B cell (primary cell): ENCODE data around the gene CSNK1A1. TPM values are rescaled to one million over a fixed set of nuclear protein-coding genes. Genes with fewer than 3 reads are reported as not detected.

Experiments
- ATAC-seq: fragments of 200-7000 bp; cut with Tn5 transposase; one replicate; pipeline ENCODE4 v1.10.0; 2021; ENCODE audit warnings: low read depth, mild to moderate bottlenecking, moderate number of reproducible peaks, moderate library complexity
- CTCF ChIA-PET: fragments of 350-600 bp; sonication (Branson Sonifier 250); formaldehyde crosslinking; loops from one replicate; lab custom pipeline; 2021; ENCODE audit warnings: antibody characterized with exemption, inconsistent platforms; lab: Charles Lee
- POLR2A ChIA-PET: fragments of 350-600 bp; sonication (Branson Sonifier 250); formaldehyde crosslinking; loops from one replicate; lab custom pipeline; 2021; ENCODE audit warnings: antibody characterized with exemption; lab: Charles Lee
- DNase-seq: peaks from one replicate; pipeline ENCODE4 v3.0.0; 2013
- H2AFZ ChIP-seq: 2 replicates; pipeline ENCODE4 v1.6.1; 2012; ENCODE audit warnings: mild to moderate bottlenecking, low read depth, low read length; ENCODE audit not compliant: insufficient read depth, poor library complexity, severe bottlenecking
- H3K27ac ChIP-seq, 2 donors: 1 replicate in 1 of 2; 2 replicates in 1 of 2; pipeline ENCODE4 v1.5.1; 2012 to 2013; ENCODE audit warnings: low read length in 2 of 2, mild to moderate bottlenecking in 2 of 2, moderate library complexity in 1 of 2
- H3K27me3 ChIP-seq, 4 experiments: fragments of 200-600 bp in 1 of 4; sonication (generic) in 1 of 4; replicated peaks in 1 of 4; 1 replicate in 2 of 4; 2 replicates in 2 of 4; pipeline versions ENCODE4 v1.6.1 to v1.7.0; 2013 to 2016; ENCODE audit warnings: low read length in 3 of 4, mild to moderate bottlenecking in 2 of 4, mixed read lengths in 1 of 4, moderate library complexity in 1 of 4; ENCODE audit not compliant: insufficient read depth in 4 of 4, control insufficient read depth in 3 of 4; ENCODE audit errors: control extremely low read depth in 1 of 4
- H3K36me3 ChIP-seq, 2 experiments: replicated peaks in 1 of 2; 1 replicate in 1 of 2; 2 replicates in 1 of 2; pipeline versions ENCODE4 v1.6.1 to v1.7.1; 2013; ENCODE audit warnings: low read length in 1 of 2; ENCODE audit not compliant: insufficient read depth in 2 of 2, control insufficient read depth in 1 of 2; ENCODE audit errors: control extremely low read depth in 1 of 2, extremely low read depth in 1 of 2
- H3K4me1 ChIP-seq, 2 donors: fragments of 200-600 bp in 1 of 2; sonication (generic) in 1 of 2; 1 replicate in 1 of 2; 2 replicates in 1 of 2; pipeline versions ENCODE4 v1.5.1 to v1.6.1; 2013 to 2017; ENCODE audit warnings: low read length in 2 of 2; ENCODE audit not compliant: control insufficient read depth in 2 of 2, insufficient read depth in 2 of 2
- H3K4me2 ChIP-seq: replicated peaks from 2 replicates; pipeline ENCODE3; 2012; ENCODE audit warnings: mild to moderate bottlenecking, low read depth, low read length; ENCODE audit not compliant: poor library complexity, severe bottlenecking
- H3K4me3 ChIP-seq, 5 experiments: fragments of 200-600 bp in 1 of 5; sonication (generic) in 1 of 5; 1 replicate in 3 of 5; 2 replicates in 2 of 5; pipeline versions ENCODE4 v1.5.1 to v1.7.0; 2011 to 2016; ENCODE audit warnings: low read length in 4 of 5, mild to moderate bottlenecking in 4 of 5, low read depth in 2 of 5, control low read depth in 1 of 5, moderate library complexity in 1 of 5; ENCODE audit not compliant: insufficient read depth in 1 of 5; ENCODE audit errors: control extremely low read depth in 1 of 5, extremely low read depth in 1 of 5
- H3K79me2 ChIP-seq: fragments of 200-600 bp; sonication (generic); one replicate; pipeline ENCODE4 v1.6.0; 2016; ENCODE audit warnings: low read length; ENCODE audit not compliant: control insufficient read depth, insufficient read depth
- H3K9ac ChIP-seq: fragments of 200-600 bp; sonication (generic); 2 replicates; pipeline ENCODE4 v1.6.1; 2017; ENCODE audit warnings: mild to moderate bottlenecking, low read length, moderate library complexity
- H3K9me3 ChIP-seq, 3 donors: one replicate each; pipeline versions ENCODE4 v1.6.1 to v1.7.1; 2013; ENCODE audit warnings: low read length in 2 of 3; ENCODE audit not compliant: control insufficient read depth in 2 of 3, insufficient read depth in 1 of 3; ENCODE audit errors: control extremely low read depth in 1 of 3
- H4K20me1 ChIP-seq: 2 replicates; pipeline ENCODE4 v1.6.0; 2012; ENCODE audit warnings: mild to moderate bottlenecking, low read length; ENCODE audit not compliant: insufficient read depth, control insufficient read depth, poor library complexity, severe bottlenecking
- H3K27ac Mint-ChIP-seq: one replicate; pipeline ENCODE4 v1.8.0; 2021; ENCODE audit warnings: mixed read lengths
- H3K27me3 Mint-ChIP-seq: one replicate; pipeline ENCODE4 v1.8.0; 2021; ENCODE audit warnings: mixed read lengths
- H3K4me1 Mint-ChIP-seq: one replicate; pipeline ENCODE4 v1.8.0; 2021; ENCODE audit warnings: mixed read lengths
- H3K4me3 Mint-ChIP-seq: one replicate; pipeline ENCODE4 v1.8.0; 2021; ENCODE audit warnings: mixed read lengths
- H3K9me3 Mint-ChIP-seq: one replicate; pipeline ENCODE4 v1.8.0; 2022; ENCODE audit warnings: mixed read lengths; ENCODE audit not compliant: insufficient read depth
- EZH2 ChIP-seq: IDR thresholded peaks from 2 replicates; pipeline ENCODE4 v1.6.1; 2012; ENCODE audit warnings: borderline replicate concordance, low read depth, mild to moderate bottlenecking, moderate library complexity, low read length; ENCODE audit not compliant: insufficient read depth, poor library complexity, severe bottlenecking
- WGBS: methylation state at CpG from one replicate; pipeline ENCODE4 v1.1.5; 2013; ENCODE audit warnings: missing lambda C conversion rate; ENCODE audit not compliant: insufficient coverage; 5-methylcytosine and 5-hydroxymethylcytosine counted together
- intact Hi-C: fragments of 100-400 bp; cut with micrococcal nuclease; formaldehyde crosslinking; loops from one replicate; pipeline ENCODE4 v1.10.0; 2022
- polyA plus RNA-seq: library from polyadenylated mRNA; depleted of rRNA; stranded (reverse); fragments of >200 nt; gene quantifications from 2 replicates; pipeline ENCODE4 v1.2.3, GENCODE V29; 2012
- total RNA-seq, 2 donors: library from RNA; stranded (reverse); fragments of 120-200 nt in 1 of 2; gene quantifications; 1 replicate in 1 of 2; 2 replicates in 1 of 2; pipeline versions ENCODE4 v1.2.3 to v1.2.4, GENCODE V29; 2013 to 2022
- TF ChIP-seq, protein P1 (sequence below): fragments of 200-600 bp; IDR thresholded peaks from one replicate; pipeline ENCODE4 v1.8.0; 2022; ENCODE audit warnings: antibody characterized with exemption, mild to moderate bottlenecking

Gene CSNK1A1
- total and polyA plus RNA-seq, 2 donors (not counting 1 experiment from before 2014, with no cell fraction given) = 45.9 to 168 TPM

GRCh38 chr5:149453618-149454415 is 97.4 kb downstream of the CSNK1A1 start:
- H3K4me2 ChIP-seq = no peak overlapping the region
- ATAC-seq (no peak), DNase-seq (no peak)
- no peaks in the 10 kb centered on the region for H3K4me1 ChIP-seq
- Mint-ChIP-seq H3K27me3 (no peaks in the 10 kb centered on the region), H3K9me3 (no peaks in the 10 kb centered on the region), H3K4me1 (no peaks in the 10 kb centered on the region), H3K27ac (no peak overlapping the region), H3K4me3 (no peak overlapping the region)
- no peaks in the 10 kb centered on the region for H4K20me1 ChIP-seq
- H3K79me2 ChIP-seq = no peaks in the 10 kb centered on the region
- no peak overlapping the region for H3K9ac ChIP-seq
- TF ChIP-seq EZH2 = no peak
- no peak overlapping the region for H3K27ac ChIP-seq
- H3K9me3 ChIP-seq = no peaks in the 10 kb centered on the region
- H3K4me3 ChIP-seq = no peak overlapping the region
- H3K36me3 ChIP-seq = no peaks in the 10 kb centered on the region
- H2AFZ ChIP-seq = no peak overlapping the region
- intact Hi-C loops = no loop called here
- POLR2A ChIA-PET = no interaction called here
- WGBS = 88% methylated on average over 9 of the region's 10 CpGs
- no peaks in the 10 kb centered on the region for H3K27me3 ChIP-seq
- CTCF ChIA-PET = interaction anchor here (0.7 to 0.8 kb wide), 2 partner anchors 11 kb away, joined by 3 read pairs; no protein-coding TSS in a partner anchor

DNA sequence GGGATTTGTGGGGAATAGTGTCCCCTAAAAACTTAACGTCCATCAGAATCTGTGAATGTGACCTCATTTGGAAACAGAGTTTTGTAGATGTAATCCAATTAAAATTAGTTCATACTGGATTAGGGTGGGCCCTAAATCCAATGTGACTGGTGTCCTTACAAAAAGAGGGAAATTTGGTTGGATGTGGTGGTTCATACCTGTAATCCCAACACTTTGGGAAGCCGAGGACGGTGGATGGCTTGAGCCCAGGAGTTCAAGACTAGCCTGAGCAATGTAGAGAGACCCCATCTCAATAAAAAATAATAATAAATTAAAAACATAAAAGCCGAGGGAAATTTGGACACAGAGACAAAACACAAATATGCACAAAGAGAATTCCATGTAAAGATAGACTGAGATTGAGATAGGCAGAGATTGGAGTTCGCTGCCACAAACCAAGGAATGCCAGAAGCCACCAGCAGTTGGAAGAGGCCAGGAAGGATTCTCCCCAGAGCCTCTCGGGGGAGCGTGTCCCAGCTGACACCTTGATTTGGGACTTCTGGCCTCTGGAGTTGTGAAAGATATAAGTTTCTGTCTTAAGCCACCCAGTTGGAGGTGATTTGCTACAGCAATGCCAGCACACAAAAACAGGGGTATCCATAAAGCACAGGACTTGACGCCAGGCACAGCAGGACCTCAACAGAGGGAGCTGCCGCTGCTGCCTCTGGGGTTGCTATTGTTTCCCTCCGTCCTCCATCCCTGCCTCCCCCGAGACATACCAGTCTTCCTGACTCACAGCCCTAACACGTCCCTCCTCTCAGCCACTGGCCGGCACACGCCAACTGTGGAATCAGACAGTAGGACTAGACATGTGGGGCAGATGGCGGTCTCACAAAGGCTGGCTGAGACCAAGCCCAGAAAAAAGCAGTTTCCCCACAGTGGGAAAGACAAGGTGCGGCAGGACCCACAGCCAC is 98.3 kb downstream of the CSNK1A1 start:
- DNase-seq (no peak), ATAC-seq (no peak)
- no peaks in the 10 kb centered on the region for H3K9me3 Mint-ChIP-seq
- no peaks in the 10 kb centered on the region for H3K27me3 ChIP-seq
- H3K9me3 ChIP-seq = no peaks in the 10 kb centered on the region
- POLR2A ChIA-PET = no interaction called here
- peaks cover 3% of the 10 kb centered on the region for H3K27me3 Mint-ChIP-seq
- H3K4me2 ChIP-seq = no peak overlapping the region
- no peaks in the 10 kb centered on the region for H3K4me1 Mint-ChIP-seq
- WGBS = 95% methylated on average over 9 of the region's 16 CpGs
- H2AFZ ChIP-seq = no peak overlapping the region
- no peak overlapping the region for H3K4me3 Mint-ChIP-seq
- H4K20me1 ChIP-seq = no peaks in the 10 kb centered on the region
- TF ChIP-seq, protein P1, sequence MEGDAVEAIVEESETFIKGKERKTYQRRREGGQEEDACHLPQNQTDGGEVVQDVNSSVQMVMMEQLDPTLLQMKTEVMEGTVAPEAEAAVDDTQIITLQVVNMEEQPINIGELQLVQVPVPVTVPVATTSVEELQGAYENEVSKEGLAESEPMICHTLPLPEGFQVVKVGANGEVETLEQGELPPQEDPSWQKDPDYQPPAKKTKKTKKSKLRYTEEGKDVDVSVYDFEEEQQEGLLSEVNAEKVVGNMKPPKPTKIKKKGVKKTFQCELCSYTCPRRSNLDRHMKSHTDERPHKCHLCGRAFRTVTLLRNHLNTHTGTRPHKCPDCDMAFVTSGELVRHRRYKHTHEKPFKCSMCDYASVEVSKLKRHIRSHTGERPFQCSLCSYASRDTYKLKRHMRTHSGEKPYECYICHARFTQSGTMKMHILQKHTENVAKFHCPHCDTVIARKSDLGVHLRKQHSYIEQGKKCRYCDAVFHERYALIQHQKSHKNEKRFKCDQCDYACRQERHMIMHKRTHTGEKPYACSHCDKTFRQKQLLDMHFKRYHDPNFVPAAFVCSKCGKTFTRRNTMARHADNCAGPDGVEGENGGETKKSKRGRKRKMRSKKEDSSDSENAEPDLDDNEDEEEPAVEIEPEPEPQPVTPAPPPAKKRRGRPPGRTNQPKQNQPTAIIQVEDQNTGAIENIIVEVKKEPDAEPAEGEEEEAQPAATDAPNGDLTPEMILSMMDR = no peak
- H3K36me3 ChIP-seq = no peaks in the 10 kb centered on the region
- no peak overlapping the region for H3K27ac ChIP-seq
- intact Hi-C loops = no loop called here
- no peak overlapping the region for H3K27ac Mint-ChIP-seq
- CTCF ChIA-PET = no interaction called here
- no peak overlapping the region for H3K4me3 ChIP-seq
- no peaks in the 10 kb centered on the region for H3K4me1 ChIP-seq
- no peak overlapping the region for H3K9ac ChIP-seq
- H3K79me2 ChIP-seq = no peaks in the 10 kb centered on the region
